Smooth muscle cell of the umbilical artery (primary cell): ENCODE results near the gene UFC1. TPM values are rescaled to one million over a fixed set of nuclear protein-coding genes. Genes with fewer than 3 reads are reported as not detected.

Experiments used
- total RNA-seq: library from RNA; depleted of rRNA; stranded (reverse); fragments of >200 nt; gene quantifications from 2 replicates; pipeline ENCODE4 v1.2.3, GENCODE V29; 2014

The UFC1 gene
- total RNA-seq = 81.8 and 134 TPM in 2 replicates

GRCh38 chr1:161153682-161154337 lies at the start of gene UFC1:
Gene UFC1, plus strand, starts transcription at chr1:161153978. Its CDS starts 20 bp downstream, at chr1:161153998.

GRCh38 chr1:161117759-161118581 lies 35.8 kb upstream of the UFC1 start, which contains the start of the genes NIT1 and PFDN2:
Gene NIT1, plus strand, starts transcription at chr1:161118105. Its CDS starts 72 bp downstream, at chr1:161118177.
Gene PFDN2, minus strand, starts transcription at chr1:161118037. Its CDS starts 11 bp downstream, at chr1:161118026.

DNA sequence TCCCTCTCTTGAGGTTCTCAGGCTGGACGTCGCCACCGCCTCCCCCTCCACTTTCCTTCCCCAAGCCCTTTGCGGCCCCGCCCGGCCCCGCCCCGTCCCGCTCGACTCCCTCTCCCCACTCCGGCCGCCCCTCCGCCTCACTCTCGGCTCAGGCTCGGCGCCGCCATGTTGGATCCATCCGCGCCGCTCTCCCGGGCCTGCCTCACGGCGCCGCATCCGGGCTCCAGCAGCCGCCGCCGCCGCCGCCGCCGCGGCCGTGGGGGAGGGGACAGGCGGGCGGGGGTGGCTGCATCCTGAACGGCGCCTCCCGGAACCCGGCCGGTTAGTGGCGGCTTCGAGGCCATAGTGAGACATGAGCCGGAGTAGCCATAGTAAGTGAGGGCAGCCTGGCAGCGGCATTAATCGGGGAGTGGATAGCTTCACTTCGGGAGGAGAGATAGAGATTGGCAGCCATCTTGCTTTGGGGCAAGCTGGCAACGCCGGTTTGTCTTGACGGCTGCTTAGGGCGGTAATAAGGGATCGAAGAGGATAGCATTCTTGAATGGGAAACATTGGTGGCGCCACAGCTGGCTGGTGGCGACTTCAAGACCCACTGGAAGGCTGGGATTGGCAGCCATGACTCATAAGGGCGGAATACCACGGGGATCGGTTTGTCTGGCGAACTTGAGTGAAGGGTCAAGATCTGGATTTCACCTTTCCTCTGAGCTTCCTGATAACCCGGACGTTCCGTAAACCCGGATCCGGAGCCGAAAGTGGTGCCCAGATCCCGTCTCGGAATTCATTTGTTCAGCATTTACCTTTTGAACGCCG lies 21.2 kb upstream of the UFC1 start, which contains the start of gene DEDD:
Gene DEDD, minus strand, starts transcription at position 258 of the 810 bp plus-strand sequence. CDS start 8,205 bp downstream, outside the sequence.

DNA sequence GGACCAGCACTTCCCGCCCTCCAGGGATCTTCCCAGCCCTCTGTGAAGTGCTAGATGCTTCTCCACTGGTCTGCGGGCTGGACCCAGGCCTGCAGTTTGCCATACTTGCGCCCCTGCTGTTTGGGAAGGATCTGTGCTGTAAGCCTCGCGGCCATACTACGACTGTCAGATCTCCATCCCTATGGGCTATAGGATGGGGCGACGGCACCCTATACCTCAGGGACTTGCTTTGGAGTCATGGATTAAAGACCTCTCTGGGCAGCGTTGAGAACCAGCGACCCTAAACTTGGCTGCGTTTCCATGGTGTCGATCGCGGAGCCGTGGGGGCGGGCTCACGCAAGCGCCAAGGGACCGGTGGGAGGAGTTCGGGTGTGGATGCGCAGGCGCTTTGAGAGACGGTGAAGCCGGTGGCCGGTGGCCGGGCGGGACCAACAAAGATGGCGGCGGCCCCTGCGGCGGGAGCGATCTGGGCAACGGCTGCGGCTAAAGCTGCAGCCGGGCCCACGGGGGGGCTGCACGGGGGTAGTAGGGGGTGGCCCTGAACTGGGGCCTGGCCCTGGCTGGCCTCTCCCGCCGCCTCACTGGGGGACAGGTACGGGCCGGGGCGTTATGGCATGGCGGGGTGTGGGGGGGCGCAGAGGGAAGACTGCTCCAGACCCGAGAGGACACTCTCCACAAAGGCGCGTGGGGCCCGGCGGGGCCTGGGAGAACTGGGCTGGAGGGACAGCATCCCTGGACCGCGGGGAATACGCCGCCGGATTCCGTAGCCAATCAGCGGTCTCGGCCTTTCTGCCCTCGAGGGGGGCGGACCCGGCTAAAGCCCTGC lies 5.5 kb downstream of the UFC1 start, which contains the start of gene USP21:
Gene USP21, plus strand, starts transcription at position 414 of the 826 bp plus-strand sequence. CDS start 1,141 bp downstream, outside the sequence.

GRCh38 chr1:161165742-161166668 lies 12.2 kb downstream of the UFC1 start, which contains the start of gene PPOX:
Gene PPOX, plus strand, starts transcription at chr1:161166426. Its CDS starts 422 bp downstream, at chr1:161166848.

GRCh38 chr1:161177112-161177935 lies 23.5 kb downstream of the UFC1 start, which contains the start of gene B4GALT3:
Gene B4GALT3, minus strand, starts transcription at chr1:161177507. Its CDS starts 1,447 bp downstream, at chr1:161176060.

DNA sequence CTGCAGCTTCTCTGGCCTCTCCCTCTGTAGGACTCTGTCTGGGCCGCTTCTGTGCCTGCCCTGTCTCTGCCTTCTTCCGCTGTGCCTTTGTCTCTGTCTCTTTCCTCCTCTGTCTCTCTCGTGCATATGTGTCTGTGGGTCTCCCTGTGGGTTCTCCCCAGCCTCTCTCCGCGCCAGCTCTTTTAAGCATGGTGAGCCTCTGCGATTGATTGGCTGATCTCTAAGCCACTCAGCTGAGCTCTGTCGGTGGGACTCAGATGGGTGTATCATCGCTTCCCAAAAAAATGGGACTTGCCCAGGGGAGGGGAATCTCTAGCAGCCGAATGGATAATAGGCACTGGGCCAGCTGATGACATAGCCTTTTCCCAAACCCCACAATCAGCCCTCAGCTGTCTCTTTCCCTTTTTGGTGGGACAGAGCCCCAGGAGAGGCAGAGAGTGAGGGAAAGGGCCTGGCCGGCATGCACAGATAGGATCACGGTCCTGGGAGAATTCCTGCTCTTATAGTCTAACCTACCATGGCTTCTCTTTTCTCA lies 45.2 kb downstream of the UFC1 start, which contains the start of gene ADAMTS4:
Gene ADAMTS4, minus strand, starts transcription at position 158 of the 535 bp plus-strand sequence. CDS start 427 bp downstream, outside the sequence.

DNA sequence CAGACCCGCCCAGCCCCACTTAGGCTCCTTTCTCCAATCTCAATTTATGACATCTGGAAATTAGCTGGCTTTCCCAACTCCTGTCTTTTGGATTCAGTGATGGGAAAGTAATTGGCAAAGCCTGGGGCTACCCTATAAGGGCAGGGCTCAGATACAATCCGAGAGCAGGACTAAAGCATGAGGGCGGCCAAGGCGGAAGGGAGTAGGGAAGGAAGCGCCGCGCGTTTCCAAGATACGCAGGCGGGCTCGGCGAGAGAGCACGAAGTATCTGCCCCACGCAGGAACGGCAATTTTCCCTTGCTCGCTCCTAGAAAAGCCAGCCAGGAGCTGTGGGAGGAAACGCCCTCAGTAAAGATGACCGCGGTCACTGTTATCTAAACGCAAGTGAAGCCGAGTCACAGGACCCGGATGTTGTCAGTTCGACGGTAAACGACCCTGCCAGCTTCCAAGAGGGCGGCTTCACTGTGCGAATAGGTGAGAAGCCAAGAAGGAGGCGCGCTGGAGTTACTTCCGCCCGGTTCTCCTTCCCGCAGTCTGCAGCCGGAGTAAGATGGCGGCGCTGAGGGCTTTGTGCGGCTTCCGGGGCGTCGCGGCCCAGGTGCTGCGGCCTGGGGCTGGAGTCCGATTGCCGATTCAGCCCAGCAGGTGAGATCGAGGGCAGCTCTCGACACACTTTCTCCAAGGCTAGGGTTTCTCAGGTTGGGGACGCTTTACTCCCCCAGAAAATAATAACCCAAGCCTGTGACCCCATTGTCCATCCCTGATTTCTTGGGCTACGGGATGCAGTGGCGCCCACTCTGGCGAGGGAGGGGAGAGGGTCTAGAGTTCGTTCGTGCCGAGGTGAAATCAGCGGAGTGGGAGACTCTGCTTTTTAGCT lies 48.3 kb downstream of the UFC1 start, which contains the start of gene NDUFS2:
Gene NDUFS2, plus strand, starts transcription at position 532 of the 877 bp plus-strand sequence. Its CDS starts 19 bp downstream, at position 551.

Other genes with a start within 250 kb of the UFC1 start
- not detected in 2 replicates for gene ITLN2, start 199.2 kb upstream of the UFC1 start, total RNA-seq
- 21.2 and 23.2 TPM in 2 replicates for gene F11R, start 132.8 kb upstream of the UFC1 start, total RNA-seq
- 10.7 and 17.8 TPM in 2 replicates for gene TSTD1, start 115.0 kb upstream of the UFC1 start, total RNA-seq
- gene USF1, start 108.0 kb upstream of the UFC1 start, total RNA-seq = 49.4 and 76.0 TPM in 2 replicates
- 0.05 TPM in 1 of 2 replicates, not detected in the other for gene ARHGAP30, start 84.1 kb upstream of the UFC1 start, total RNA-seq
- gene NECTIN4, start 64.4 kb upstream of the UFC1 start, total RNA-seq = 0.30 and 1.8 TPM in 2 replicates
- 1.2 and 1.5 TPM in 2 replicates for gene KLHDC9, start 55.6 kb upstream of the UFC1 start, total RNA-seq
- 45.1 and 49.0 TPM in 2 replicates for gene PFDN2, start 35.9 kb upstream of the UFC1 start, total RNA-seq
- gene NIT1, start 35.9 kb upstream of the UFC1 start, total RNA-seq = 19.1 and 21.1 TPM in 2 replicates
- gene DEDD, start 21.3 kb upstream of the UFC1 start, total RNA-seq = 18.1 and 29.1 TPM in 2 replicates
- 7.7 and 11.0 TPM in 2 replicates for gene USP21, start 5.5 kb downstream of the UFC1 start, total RNA-seq
- gene PPOX, start 12.4 kb downstream of the UFC1 start, total RNA-seq = 9.2 and 9.7 TPM in 2 replicates
- gene B4GALT3, start 23.5 kb downstream of the UFC1 start, total RNA-seq = 36.8 and 40.1 TPM in 2 replicates
- 14.3 and 20.3 TPM in 2 replicates for gene ADAMTS4, start 45.1 kb downstream of the UFC1 start, total RNA-seq
- gene NDUFS2, start 48.4 kb downstream of the UFC1 start, total RNA-seq = 145 and 146 TPM in 2 replicates
- gene FCER1G, start 61.3 kb downstream of the UFC1 start, total RNA-seq = 0.59 TPM in 1 of 2 replicates, not detected in the other
- not detected in 2 replicates for gene APOA2, start 69.7 kb downstream of the UFC1 start, total RNA-seq
- gene TOMM40L, start 72.1 kb downstream of the UFC1 start, total RNA-seq = 8.0 and 9.0 TPM in 2 replicates
- gene NR1I3, start 84.2 kb downstream of the UFC1 start, total RNA-seq = not detected in 2 replicates
- not detected in 2 replicates for gene PCP4L1, start 104.8 kb downstream of the UFC1 start, total RNA-seq
- gene MPZ, start 156.0 kb downstream of the UFC1 start, total RNA-seq = 0.88 and 0.89 TPM in 2 replicates
- 32.7 and 38.2 TPM in 2 replicates for gene SDHC, start 160.4 kb downstream of the UFC1 start, total RNA-seq
- not detected in 2 replicates for gene CFAP126, start 213.9 kb downstream of the UFC1 start, total RNA-seq